A673 (cell line): ENCODE measurements around the gene BBS1.

Experiments
- CTCF ChIP-seq: fragments of 300-800, 200-600 bp; sonication (generic); conservative IDR thresholded peaks from 2 replicates; pipeline ENCODE4 v1.5.1; 2017; ENCODE audit warnings: low read depth, mild to moderate bottlenecking, antibody characterized with exemption, low read length, moderate library complexity, mixed read lengths
- EZH2 ChIP-seq: fragments of 200-600 bp; sonication (generic); IDR thresholded peaks from 2 replicates; pipeline ENCODE4 v1.6.1; 2017; ENCODE audit warnings: borderline replicate concordance, low read depth, mild to moderate bottlenecking, mixed read lengths, antibody characterized with exemption, low read length; ENCODE audit not compliant: poor library complexity, severe bottlenecking

DNA sequence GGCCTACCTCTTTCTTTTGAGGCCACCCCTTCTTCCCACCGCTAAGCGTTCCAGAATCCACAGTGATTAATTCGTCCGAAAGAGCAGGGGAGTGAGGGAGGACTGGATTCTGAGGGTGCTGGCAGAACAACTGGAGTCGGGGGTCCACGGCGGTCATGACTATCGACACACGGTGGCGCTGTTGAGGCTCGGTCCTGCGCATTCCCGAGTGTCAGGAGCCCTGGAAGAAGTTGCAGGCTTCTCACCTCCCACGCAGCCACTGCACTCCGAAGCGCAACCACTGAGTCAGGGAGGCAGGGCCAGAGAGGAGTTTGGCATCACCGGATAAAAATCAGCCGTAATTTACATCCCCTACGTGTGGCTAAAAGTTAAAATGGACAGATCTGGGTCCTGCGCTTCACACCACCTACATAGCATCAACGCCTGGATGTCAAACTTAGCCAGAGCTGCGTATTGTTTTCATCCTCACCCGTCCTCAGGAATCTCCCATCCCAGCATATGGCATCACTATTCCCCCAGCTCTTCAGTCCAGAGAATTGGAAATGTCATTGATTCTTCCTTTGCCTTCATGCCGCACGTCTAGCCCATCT lies 68.7 kb downstream of the BBS1 start:
- TF ChIP-seq CTCF: peak; percentile 93
- TF ChIP-seq EZH2: no peak
